HG03439 (cell line): Measurements from ENCODE around the gene MYO5B.
"Not testable (repeated sequence)": the region's sequence is repeated elsewhere in the genome, so short reads cannot be mapped to it uniquely, and the experiment has no call there.

Experiments
- ATAC-seq: cut with Tn5 transposase; IDR thresholded peaks from one replicate; pipeline ENCODE4 v1.9.1; 2021; ENCODE audit warnings: mild to moderate bottlenecking, moderate library complexity; ENCODE audit not compliant: unreplicated experiment

Gene MYO5B

DNA sequence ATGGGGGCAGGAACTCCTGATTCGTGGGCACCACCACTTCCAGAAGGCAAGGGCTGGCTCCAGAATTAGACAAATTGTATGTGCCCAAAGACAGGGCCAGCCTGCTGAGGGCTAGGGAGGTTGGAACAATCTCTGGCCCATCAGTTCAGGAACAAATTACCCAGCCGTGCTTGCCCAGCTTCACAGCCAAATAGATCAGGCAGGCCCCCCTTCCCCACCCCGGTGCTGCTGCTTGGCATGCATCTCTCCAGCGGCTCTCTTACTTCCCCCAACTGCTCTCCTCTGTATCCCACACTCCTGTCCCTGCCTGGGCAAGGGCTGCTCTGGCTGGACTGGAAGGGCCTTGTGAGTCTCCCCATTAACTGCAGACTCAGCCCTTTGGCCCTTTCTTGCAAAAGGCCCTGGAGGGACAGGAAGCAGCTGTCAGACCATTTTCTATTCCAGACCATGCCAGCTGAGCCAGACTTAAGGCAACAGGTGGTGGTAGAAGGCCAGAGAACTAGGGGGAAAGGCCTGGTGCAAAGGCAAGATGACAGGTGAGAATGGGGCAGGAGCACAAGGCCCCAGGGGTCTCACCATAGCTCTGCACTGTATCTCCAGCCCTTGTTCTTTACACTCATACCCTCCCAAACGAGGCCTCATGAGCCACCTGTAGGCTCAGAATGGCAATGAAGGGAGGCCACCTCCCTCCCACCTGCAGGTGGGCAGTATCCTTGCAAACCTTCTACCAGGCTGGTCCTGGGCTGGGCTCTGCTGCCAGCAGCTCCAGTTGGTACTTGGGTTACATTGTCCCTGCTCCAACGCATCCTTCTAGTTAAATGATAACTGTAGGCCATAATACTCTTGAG, 350.9 kb downstream of the MYO5B start:
- ATAC-seq: no peak

DNA sequence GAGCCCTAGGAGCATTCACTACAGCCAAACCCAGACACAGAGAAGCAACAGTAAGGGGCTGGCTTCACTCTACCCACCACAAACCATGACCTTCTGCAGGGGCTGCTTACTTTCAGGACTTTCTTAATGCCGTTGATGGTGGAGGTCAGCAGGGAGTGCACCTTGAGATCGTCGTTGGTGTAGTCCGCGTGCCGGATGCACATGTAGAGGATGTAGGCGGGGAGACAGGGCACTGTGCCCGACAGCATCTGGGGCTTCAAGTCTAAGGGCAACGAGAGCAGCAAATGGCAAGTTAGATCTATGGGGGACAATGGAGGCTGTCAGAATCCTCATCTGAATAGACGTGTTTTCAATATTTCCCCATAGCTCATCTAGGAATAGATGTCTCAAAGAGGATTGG, 351.8 kb downstream of the MYO5B start:
- ATAC-seq: no peak

DNA sequence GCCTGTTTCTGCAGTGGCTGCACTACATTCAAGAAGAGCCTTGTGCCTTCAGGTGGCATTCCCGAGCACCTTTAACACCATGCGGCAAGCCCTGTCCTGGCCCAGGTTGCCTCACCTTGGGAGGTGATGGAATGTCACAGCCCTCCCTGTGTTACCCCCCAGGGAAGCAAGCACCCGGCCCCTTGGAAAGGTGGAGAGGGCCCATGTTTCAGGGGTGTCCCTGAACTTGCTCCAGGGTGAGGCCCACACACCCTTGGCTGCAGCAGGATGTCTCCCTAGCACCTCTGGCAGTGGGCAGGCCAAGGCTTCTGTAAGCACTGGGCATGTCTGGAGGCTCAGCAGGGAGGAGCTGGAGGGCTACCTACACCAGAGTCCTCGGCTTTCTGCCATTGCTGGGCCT, 352.3 kb downstream of the MYO5B start:
- ATAC-seq: no peak

DNA sequence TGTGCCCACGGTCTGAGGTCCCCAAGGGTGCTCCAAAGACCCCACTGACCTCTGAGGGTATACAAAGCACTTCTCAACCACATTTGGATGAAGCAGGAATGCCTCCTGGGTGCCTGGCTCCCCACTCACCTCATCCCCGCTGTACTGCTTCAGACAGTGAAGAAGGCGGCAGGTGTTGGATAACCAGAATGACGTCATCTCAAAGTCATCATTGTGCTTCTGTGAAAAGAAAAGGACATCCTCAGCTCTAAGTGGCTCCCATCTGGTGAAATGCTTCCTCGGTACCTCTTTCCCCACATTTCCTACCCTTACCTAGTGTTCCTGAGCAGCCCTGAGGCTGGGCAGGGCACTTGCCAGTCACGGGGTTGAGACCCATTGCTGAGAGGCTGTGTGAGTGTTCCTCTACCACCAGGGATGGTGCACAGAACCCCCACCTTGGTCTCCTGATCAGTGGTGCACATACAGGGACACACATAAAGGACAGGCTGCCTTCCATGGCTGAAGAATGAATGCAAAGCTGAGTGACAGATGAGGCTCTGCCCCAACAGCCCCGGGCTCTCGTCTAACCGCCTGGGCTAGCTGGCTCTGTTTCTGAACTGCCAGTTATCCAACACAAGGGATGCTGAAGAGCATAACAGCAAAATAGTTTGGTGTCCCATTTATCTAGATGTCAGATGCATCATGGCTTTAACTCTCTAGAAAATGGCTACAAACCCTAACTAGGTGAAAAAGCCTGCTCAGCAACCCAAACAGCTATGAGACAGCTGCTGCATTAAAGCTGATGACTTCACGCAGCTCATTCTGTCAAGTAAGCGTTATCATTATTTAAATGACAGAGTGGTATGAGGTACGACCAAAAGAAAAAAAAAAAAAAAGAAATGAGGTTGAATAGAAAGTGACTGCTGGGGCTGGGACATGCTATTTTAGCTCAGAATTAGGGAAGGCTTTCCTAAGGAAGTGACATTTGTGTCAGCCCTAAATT, 353.4 kb downstream of the MYO5B start:
- ATAC-seq: no peak

DNA sequence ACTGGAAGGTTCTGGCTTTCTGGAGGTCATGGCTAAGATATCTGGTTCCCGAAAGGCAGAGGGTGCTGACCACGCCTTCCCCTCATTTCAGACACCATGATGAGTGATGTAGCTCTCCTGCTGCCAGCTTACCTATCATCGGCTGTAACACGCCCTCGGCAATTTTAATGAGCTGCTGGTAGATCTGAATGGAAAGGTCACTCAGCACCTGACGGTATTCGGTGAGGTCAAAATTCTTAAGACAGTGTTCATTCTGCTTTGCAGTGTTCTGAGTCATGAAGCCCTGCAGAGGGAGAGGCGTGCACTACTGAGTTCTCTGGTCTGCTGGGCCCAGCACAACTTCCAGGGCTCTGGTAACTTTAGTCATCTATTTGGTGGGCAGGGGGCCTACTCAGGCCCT, 355.9 kb downstream of the MYO5B start:
- no peak for ATAC-seq

DNA sequence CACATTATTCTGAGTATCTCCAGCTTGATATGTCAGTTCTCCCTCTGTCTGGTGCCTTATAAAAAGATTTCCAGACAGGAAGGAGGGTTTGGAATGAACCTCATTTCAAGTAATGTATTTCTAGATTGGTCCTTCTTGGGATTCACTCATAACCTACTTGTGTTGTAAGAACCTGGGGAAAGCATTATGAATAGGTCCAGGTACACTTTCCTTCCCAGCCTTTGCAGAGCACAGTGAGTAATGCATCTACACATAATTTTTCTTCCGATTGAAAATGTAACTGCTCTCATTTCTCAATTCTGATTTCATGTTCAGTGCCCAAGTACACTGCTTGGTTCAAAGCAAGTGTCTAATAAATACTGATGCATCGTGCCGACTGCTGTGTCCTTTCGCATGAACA, 356.6 kb downstream of the MYO5B start:
- ATAC-seq: no peak

DNA sequence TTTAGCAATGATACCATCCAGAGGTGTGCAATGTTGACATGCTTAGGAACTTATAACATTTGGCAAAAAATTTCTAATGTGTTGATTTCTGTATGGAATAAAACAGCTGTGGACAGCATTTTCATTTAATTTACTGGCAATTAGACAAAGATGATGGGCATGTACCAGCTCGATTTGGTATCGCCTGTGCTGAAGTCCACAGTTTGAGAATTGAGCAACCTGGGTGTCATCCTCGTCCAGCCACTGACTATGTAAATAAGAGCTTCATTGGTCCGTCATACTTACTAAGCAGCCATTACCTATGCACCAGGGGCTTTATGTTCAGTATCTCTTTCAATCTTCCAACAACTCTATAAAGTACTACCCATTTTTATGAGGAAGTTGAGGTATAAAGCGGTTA, 357.1 kb downstream of the MYO5B start:
- ATAC-seq: no peak

DNA sequence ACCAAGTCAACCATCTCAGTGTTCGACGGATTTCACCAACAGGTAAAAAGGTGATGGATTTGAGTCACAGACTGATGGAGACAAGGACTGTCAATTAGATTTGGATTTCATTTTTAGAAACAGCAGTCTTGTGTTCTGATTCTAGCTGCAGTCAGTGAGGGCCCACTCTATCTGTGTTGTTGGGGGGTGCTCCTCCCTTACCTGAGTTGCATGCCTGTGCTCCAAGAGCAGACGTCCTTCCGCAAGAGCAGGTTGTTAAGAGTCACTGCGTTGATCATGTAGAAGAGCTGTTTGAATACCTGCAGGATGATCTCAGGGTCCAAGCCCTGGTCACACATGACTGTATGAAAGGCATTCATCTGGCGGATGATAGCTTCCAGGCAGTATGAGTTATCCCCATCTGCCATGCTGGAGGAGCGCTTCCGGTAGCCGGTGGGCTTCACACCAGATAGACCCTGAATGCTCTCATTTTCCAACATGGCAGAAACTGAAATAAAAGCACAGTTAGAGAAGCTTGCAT, 357.6 kb downstream of the MYO5B start:
- not testable (repeated sequence) for ATAC-seq

DNA sequence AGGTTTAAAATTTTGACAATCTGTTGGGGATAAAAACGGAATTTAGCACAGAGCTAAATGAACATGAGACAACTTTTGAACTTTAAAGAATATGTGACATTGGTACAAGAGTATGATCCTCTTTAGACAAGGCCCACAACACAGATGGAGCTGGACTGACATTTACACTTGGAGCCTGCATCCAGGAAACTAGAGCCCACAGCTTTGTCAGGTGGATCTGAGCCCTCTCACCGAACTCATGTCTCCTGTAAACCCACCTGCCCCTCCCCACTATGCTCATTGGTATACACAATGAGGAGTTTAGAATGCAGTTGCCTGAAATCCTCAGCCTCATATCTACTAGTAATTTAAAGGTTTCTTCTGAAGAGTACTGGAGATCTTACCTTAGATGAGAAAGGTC, 359.5 kb downstream of the MYO5B start:
- no peak for ATAC-seq

DNA sequence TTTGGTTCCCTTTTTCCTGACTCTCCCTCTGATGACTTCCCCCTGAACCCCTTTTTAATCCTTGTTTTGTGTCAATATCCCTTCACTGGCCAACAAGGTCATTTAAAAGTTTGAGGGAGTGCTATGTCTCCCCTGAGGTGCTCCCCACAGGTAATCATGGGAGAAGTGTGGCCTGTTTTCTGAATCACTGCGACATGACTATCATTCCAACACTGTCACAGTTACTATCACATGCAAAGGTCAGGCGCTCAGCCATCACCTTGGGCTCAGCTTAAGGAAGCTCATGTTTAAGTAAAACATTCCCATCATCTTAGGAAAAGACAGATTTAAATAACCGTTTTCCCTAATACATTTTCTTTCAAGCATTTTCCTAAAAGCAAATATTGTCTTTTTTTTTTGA, 360.7 kb downstream of the MYO5B start:
- no peak for ATAC-seq

DNA sequence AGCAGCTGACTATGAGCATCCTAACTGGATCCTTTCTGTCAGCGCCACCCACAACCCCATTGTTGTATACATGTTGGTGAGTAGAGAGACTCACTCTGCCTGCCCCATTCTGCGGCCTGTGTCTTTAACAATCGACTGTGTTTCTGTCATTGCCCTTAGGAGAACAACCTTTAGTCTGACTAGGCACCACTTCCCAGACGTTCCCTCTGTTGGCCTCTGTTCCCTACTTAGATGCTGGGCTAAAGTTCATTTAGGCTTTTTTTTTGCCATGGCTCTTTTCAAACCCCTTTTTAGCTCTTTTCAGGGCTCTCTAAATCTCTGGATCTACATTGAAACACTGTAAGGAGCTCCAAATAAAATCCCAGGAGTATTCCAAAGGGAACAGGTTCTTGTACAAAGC, 361.1 kb downstream of the MYO5B start:
- ATAC-seq: no peak

DNA sequence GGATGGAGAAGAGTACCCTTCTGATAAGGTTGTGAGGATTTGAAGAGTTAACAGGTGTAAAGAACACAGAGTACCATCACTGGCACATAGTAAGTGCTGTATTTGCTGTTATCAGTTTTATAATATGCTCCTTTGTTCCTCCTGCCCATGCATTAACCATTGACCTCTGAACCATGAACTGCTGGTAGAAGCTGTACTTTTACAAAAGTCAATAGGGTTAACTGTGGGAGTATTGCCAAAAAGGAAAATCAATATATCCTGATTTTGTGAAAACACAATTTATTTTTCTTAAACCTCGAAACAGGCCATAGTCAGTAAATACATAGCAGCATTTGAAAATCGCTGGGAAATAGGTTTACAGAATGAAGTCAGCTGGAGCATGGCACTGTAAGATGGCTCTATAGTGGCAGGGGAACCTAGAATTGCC, 362.7 kb downstream of the MYO5B start:
- no peak for ATAC-seq

DNA sequence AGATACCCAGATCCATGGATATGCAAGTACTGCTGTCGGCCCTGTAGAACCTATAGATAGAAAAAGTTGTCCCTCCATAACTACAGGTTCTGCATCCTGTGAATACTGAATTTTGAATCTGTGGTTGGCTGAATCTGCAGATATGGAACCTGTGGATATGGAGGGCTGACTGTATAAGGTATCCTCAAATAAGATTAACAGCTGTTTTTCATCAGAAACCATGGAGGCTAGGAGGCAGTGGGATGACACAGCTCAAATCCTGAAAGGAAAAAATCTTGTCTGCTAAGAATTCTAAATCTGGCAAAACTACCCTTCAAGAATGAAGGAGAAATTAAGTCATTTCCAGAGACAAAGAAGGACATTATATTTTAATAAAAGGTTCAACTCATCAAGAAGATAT, 367.0 kb downstream of the MYO5B start:
- no peak for ATAC-seq

DNA sequence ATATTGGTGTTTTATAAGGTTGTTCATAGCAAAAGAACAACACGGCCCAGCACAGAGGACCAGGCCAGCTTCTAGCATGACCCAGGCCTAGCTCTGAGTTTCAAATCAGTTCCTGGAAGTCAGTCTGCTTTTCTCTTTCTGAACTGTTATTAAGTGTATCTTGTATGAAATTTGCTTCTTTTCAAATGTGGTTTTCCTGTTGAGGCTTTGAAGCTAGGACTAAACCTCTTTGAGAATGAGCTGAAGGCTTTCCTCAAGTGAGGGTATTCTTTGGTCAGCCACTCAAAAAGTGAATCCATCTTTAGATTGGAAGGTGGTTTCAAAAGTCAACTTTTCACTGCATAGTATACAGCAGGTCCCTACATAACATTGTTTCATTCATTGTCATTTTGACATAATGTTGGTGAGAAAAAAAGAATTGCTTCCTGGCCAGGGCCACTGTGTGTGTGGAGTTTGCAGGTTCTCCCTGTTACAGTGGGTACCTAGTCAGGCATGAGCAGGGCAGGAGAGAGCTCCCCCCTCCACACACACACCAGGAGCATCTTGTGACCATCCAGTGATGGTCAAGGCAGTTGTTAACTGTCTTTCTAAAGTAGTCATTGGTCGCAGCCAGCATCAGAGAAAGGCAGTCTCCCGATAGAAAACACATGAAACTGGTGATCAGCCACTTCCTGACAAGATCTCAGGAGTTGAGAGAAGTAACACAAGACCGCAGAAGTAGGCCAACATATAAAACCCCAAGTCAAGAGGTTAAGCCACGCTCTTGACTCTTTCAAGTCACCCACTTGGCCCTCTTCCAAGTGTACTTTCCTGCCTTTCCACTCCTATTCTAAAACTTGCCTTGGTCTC, 374.9 kb downstream of the MYO5B start:
- ATAC-seq: no peak

DNA sequence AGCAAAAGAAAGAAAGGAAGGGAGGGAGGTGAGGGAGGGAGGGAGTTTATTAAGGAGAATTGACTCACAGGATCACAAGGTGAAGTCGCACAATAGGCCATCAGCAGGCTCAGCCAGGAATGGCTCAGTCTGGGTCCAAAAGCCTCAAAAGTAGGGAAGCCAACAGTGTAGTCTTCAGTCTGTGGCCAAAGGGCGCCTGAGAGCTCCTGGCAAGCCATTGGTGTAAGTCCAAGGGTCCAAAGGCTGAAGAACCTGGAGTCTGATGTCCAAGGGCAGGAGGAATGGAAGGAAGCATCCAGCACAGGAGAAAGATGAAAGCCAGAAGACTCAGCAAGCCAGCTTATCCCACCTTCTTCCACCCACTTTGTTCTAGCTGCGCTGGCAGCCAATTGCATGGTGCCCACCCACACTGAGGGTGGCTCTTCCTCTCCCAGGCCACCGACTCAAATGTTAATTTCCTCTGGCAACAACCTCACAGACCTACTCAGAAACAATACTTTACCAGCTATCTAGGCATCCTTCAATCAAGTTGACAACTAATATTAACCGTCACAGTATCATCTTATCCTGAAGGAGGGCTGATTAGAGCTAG, 375.8 kb downstream of the MYO5B start:
- ATAC-seq: no peak

DNA sequence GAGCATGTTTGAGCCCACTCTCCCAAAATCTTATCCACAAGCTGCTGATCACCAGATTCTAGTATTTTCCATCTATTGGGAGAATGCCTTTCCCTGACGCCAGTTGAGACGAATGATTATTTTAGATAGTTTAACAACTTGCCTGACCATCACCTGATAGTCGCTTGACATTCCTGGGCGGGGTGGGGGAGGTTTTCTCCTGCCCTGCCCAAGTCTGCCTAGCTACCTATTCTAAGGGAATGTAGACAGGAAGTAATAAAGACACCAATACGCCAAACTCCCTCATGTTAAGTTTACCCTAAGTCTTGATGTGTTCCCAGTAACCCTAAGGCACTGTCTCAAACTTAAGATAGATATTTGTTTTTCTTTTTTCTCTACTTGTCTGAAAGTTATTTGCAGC, 377.0 kb downstream of the MYO5B start:
- no peak for ATAC-seq

DNA sequence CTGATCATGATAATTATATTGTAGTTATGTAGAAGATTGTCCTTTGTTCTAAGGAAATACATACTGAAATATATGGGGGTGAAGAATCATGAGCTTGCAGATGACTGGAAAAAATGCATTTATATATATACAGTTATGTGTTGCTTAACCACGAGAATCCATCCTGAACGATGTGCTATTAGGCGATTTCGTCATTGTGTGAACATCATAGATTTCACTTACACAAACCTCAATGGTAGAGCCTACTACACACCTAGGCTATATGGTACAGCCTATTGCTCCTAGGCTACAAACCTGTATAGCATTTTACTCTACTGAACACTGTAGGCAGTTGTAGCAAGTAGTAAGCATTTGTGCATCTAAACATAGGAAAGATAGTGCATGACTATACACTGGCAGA, 379.0 kb downstream of the MYO5B start:
- no peak for ATAC-seq

DNA sequence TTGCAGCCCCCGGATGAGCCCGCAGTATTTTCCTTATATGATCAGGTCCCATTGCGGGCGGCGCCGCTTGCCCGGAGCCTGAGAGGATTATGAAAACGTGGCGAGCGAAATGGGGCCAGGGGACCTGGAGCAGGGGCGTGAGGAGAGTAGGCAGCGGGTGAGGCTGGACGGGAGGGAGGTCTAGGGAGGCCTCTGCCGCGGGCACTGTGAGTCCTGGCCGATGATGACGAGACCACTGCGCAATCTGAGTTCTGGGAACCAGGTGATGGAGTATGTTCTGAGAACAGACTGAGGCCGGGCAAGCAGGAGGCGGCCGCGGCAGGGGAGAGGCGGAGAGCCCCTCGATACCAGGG, 380.8 kb downstream of the MYO5B start:
- ATAC-seq: peak; percentile 32

DNA sequence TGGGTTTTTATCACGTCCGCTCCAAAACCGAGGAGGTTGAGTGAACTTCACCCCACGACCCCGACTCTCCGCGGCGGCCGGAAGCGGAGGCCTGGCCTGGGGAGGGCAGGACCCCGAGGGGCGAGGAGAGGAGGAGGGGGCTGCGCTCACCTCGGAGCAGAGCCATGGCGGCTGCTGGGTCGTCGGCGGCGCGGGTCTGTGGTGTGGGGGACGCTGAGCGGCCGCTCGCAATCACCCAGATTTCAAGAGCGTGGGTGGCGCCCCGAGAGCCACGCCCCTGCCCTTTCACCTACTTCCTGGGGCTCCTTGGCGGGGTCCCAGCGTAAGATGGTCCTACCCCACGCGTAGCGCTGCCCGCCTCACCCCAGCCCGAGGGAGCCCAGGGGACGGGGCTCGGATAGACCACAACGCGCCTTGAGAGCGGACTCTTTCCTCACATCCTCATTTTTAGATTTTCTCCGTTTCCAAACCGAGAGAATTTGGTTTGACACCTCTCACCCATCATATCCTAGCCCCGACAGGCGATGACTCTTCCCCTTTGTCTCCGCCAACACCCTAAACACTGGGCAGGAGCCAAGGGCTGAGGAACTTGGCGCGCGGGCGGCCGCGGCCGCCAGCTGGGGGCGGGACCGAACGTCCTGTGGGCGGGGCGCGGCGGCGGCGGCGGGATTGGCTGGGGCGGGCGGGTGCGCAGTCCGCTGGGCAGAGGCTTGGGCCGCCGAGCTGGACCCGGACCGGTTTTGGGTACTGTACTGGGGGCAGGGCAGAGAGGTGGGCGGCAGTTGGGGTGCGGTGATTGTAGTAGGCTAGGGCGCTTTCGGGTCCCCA, 381.4 kb downstream of the MYO5B start, which contains the start of gene ACAA2:
Gene ACAA2, minus strand, starts transcription at position 215 of the 828 bp plus-strand sequence. Its CDS starts 49 bp downstream, at position 166.
- peak; percentile 79 for ATAC-seq

DNA sequence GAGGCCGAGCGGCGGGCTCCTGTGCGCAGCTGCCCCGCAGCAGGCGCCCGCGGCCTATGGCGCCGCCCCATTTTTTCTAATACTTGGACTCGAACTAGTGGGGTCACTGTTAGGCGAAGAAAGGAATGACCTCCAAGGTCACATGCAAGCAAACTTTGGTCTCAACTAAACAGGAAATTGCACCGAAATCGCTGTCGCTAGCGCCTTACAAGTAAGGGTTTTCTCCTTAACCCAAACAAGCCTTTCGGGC, 382.0 kb downstream of the MYO5B start:
- ATAC-seq: peak; percentile 40
